Type B pancreatic cell (in vitro differentiated cells): ENCODE data around the gene CLASP1. TPM values are rescaled to one million over a fixed set of nuclear protein-coding genes. Genes with fewer than 3 reads are reported as not detected.

ENCODE experiments used
- DNase-seq: peaks from one replicate; pipeline ENCODE4 v3.0.0; 2021; ENCODE audit warnings: mixed read lengths; ENCODE audit not compliant: unreplicated experiment; ENCODE audit errors: extremely low spot score
- H3K27ac Mint-ChIP-seq: 2 replicates; pipeline ENCODE4 v1.8.0; 2021; ENCODE audit warnings: mild to moderate bottlenecking, mixed read lengths
- H3K27me3 Mint-ChIP-seq: 2 replicates; pipeline ENCODE4 v1.8.0; 2021; ENCODE audit warnings: mixed read lengths
- H3K36me3 Mint-ChIP-seq: 2 replicates; pipeline ENCODE4 v1.8.0; 2021; ENCODE audit warnings: mixed read lengths
- H3K4me1 Mint-ChIP-seq: one replicate; pipeline ENCODE4 v1.8.0; 2021; ENCODE audit warnings: mixed read lengths; ENCODE audit not compliant: unreplicated experiment
- H3K4me3 Mint-ChIP-seq: 2 replicates; pipeline ENCODE4 v1.8.0; 2021; ENCODE audit warnings: mild to moderate bottlenecking, mixed read lengths
- H3K9me3 Mint-ChIP-seq: 2 replicates; pipeline ENCODE4 v1.8.0; 2021; ENCODE audit warnings: mixed read lengths
- CTCF ChIP-seq: fragments of 200-600 bp; sonication (generic); conservative IDR thresholded peaks from 2 replicates; pipeline ENCODE4 v1.5.0; 2021; ENCODE audit warnings: antibody characterized with exemption, mild to moderate bottlenecking
- total RNA-seq: library from RNA; stranded (reverse); gene quantifications from 2 replicates; pipeline ENCODE4 v1.2.1, GENCODE V29; 2021; ENCODE audit warnings: low replicate concordance

Gene CLASP1
- total RNA-seq, 1 donor from 2014 or later = 74.6 TPM

GRCh38 chr2:121473512-121473911, 175.8 kb downstream of the CLASP1 start:
- H3K9me3 Mint-ChIP-seq = no peaks in the 10 kb centered on the region
- TF ChIP-seq CTCF = no peak
- no peak for DNase-seq
- H3K4me3 Mint-ChIP-seq = no peak overlapping the region
- no peak overlapping the region for H3K27ac Mint-ChIP-seq
- H3K36me3 Mint-ChIP-seq = peaks cover 14% of the 10 kb centered on the region
- no peaks in the 10 kb centered on the region for H3K27me3 Mint-ChIP-seq
- peaks cover 33% of the 10 kb centered on the region for H3K4me1 Mint-ChIP-seq

- H3K4me1 Mint-ChIP-seq = peaks cover 33% of the 10 kb centered on the region
- TF ChIP-seq CTCF = no peak
- H3K27me3 Mint-ChIP-seq = no peaks in the 10 kb centered on the region
- no peak for DNase-seq
- no peak overlapping the region for H3K27ac Mint-ChIP-seq
- no peaks in the 10 kb centered on the region for H3K9me3 Mint-ChIP-seq
- H3K4me3 Mint-ChIP-seq = no peak overlapping the region
- H3K36me3 Mint-ChIP-seq = peaks cover 23% of the 10 kb centered on the region
Measured at GRCh38 chr2:121472470-121472993, 176.7 kb downstream of the CLASP1 start.

- Mint-ChIP-seq H3K27me3 (no peaks in the 10 kb centered on the region), H3K4me3 (no peak overlapping the region), H3K36me3 (peaks cover 31% of the 10 kb centered on the region), H3K27ac (no peak overlapping the region), H3K4me1 (peaks cover 30% of the 10 kb centered on the region), H3K9me3 (no peaks in the 10 kb centered on the region)
- DNase-seq = no peak
- no peak for TF ChIP-seq CTCF
Measured at GRCh38 chr2:121471532-121472469, 177.5 kb downstream of the CLASP1 start.

- Mint-ChIP-seq H3K4me3 (no peak overlapping the region), H3K9me3 (no peaks in the 10 kb centered on the region), H3K4me1 (peaks cover 22% of the 10 kb centered on the region), H3K27me3 (no peaks in the 10 kb centered on the region), H3K27ac (no peak overlapping the region), H3K36me3 (peaks cover 38% of the 10 kb centered on the region)
- no peak for DNase-seq
- no peak for TF ChIP-seq CTCF
Measured at GRCh38 chr2:121470917-121471316, 178.3 kb downstream of the CLASP1 start.

GRCh38 chr2:121469356-121469755, 179.9 kb downstream of the CLASP1 start:
- no peak overlapping the region for H3K27ac Mint-ChIP-seq
- H3K36me3 Mint-ChIP-seq = peaks cover 41% of the 10 kb centered on the region
- no peak overlapping the region for H3K4me3 Mint-ChIP-seq

More at GRCh38 chr2:121469356-121469755, 179.9 kb downstream of the CLASP1 start:
- no peak for TF ChIP-seq CTCF
- Mint-ChIP-seq H3K27me3 (no peaks in the 10 kb centered on the region), H3K9me3 (no peaks in the 10 kb centered on the region), H3K4me1 (peaks cover 17% of the 10 kb centered on the region)
- DNase-seq = no peak
